Upper lobe of right lung (tissue), 1 donor: ENCODE results near the gene SENP6. TPM values are rescaled to one million over a fixed set of nuclear protein-coding genes. Genes with fewer than 3 reads are reported as not detected.
"Not testable (repeated sequence)": the region's sequence is repeated elsewhere in the genome, so short reads cannot be mapped to it uniquely, and the experiment has no call there.

Source experiments
- ATAC-seq: fragments of 200-7000 bp; cut with Tn5 transposase; one replicate; pipeline ENCODE4 v1.9.1; 2020; ENCODE audit warnings: mild to moderate bottlenecking, moderate library complexity
- DNase-seq: peaks from one replicate; pipeline ENCODE4 v3.0.0-alpha.2; 2020
- H3K27ac ChIP-seq: fragments of 200-600 bp; one replicate; pipeline ENCODE4 v1.8.0; 2022
- H3K27me3 ChIP-seq: fragments of 200-600 bp; one replicate; pipeline ENCODE4 v1.8.0; 2022; ENCODE audit warnings: mild to moderate bottlenecking
- H3K36me3 ChIP-seq: fragments of 200-600 bp; one replicate; pipeline ENCODE4 v1.8.0; 2022
- H3K4me1 ChIP-seq: fragments of 200-600 bp; one replicate; pipeline ENCODE4 v1.8.0; 2022
- H3K4me3 ChIP-seq: fragments of 200-600 bp; one replicate; pipeline ENCODE4 v1.8.0; 2022; ENCODE audit warnings: mild to moderate bottlenecking
- H3K9me3 ChIP-seq: fragments of 200-600 bp; one replicate; pipeline ENCODE4 v1.8.0; 2022
- intact Hi-C: fragments of 100-400 bp; cut with DNase I; formaldehyde crosslinking; loops from one replicate; pipeline ENCODE4 v1.11.0; 2022
- total RNA-seq: library from RNA; stranded (reverse); fragmentation: NEBNext Ultra II Directional; extraction: Animal tissue kit (Norgen Biotek cat#: 25700); gene quantifications from one replicate; pipeline ENCODE4 v1.2.1, GENCODE V29; 2021
- TF ChIP-seq, protein P1 (sequence below): fragments of 200-600 bp; IDR thresholded peaks from one replicate; pipeline ENCODE4 v1.8.0; 2022; ENCODE audit warnings: antibody characterized with exemption
- donor health status: DM: no; HTN: yes; CAD: no; lungs with severe emphysema.

SENP6 gene
- total RNA-seq, 1 donor from 2014 or later, result 81.7 TPM

DNA sequence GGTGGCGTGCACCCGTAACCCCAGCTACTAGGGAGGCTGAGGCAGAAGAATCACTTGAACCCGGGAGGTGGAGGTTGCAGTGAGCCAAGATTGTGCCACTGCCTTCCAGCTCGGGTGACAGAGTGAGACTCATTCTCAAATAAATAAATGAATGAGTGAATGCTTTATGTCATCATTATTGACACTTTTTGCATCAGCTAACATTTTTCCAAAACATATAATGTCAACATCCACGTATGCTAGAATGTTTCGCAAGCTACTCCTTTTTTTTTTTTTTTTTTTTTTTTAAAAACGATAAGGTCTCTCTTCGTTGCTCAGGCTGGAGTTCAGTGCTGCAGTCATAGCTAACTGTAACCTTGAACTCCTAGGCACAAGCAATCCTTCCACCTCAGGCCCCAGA, 72.2 kb downstream of the SENP6 start:
- TF ChIP-seq, protein P1, sequence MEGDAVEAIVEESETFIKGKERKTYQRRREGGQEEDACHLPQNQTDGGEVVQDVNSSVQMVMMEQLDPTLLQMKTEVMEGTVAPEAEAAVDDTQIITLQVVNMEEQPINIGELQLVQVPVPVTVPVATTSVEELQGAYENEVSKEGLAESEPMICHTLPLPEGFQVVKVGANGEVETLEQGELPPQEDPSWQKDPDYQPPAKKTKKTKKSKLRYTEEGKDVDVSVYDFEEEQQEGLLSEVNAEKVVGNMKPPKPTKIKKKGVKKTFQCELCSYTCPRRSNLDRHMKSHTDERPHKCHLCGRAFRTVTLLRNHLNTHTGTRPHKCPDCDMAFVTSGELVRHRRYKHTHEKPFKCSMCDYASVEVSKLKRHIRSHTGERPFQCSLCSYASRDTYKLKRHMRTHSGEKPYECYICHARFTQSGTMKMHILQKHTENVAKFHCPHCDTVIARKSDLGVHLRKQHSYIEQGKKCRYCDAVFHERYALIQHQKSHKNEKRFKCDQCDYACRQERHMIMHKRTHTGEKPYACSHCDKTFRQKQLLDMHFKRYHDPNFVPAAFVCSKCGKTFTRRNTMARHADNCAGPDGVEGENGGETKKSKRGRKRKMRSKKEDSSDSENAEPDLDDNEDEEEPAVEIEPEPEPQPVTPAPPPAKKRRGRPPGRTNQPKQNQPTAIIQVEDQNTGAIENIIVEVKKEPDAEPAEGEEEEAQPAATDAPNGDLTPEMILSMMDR, result no peak
- Histone ChIP-seq H3K27ac (no peak overlapping the region), H3K9me3 (no peaks in the 10 kb centered on the region), H3K27me3 (no peaks in the 10 kb centered on the region), H3K4me3 (no peak overlapping the region), H3K4me1 (no peaks in the 10 kb centered on the region), H3K36me3 (peaks cover 77% of the 10 kb centered on the region)
- intact Hi-C loops, result no loop called here
- ATAC-seq (no peak), DNase-seq (no peak)

DNA sequence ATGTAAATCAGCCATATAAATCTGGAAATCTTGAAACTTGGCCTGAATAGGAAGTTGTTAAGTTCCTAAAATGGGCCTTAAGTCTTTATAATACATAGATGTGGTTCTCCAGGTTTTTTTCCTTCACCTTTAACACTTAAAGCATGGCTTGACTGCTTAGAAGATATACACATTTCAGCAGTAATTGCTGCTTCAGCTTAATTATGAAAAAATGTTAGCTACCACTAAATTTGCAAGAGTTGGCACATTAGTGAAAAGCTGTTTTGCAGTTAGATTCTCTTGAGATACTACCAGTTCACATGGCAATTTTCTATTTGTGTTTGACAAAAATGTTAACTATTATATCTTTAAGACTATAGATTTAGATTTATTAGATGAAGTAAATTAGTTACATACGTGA, 74.7 kb downstream of the SENP6 start:
- H3K36me3 ChIP-seq, result peaks cover 85% of the 10 kb centered on the region
- no peak for ATAC-seq

DNA sequence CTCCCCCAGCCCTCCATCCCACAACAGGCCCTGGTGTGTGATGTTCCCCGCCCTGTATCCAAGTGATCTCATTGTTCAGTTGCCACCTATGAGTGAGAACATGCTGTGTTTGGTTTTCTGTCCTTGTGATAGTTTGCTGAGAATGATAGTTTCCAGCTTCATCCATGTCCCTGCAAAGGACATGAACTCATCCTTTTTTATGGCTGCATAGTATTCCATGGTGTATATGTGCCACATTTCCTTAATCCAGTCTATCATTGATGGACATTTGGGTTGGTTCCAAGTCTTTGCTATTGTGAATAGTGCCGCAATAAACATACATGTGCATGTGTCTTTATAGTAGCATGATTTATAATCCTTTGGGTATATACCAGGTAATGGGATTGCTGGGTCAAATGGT, 80.9 kb downstream of the SENP6 start:
- DNase-seq, H3K27ac ChIP-seq, intact Hi-C loops, H3K4me3 ChIP-seq, ATAC-seq, H3K9me3 ChIP-seq, H3K27me3 ChIP-seq, H3K4me1 ChIP-seq: not testable (repeated sequence)
- peaks cover 58% of the 10 kb centered on the region for H3K36me3 ChIP-seq

More for the DNA sequence above, 74.7 kb downstream of the SENP6 start:
- Histone ChIP-seq H3K4me3 (no peak overlapping the region), H3K27ac (no peak overlapping the region), H3K27me3 (no peaks in the 10 kb centered on the region), H3K4me1 (no peaks in the 10 kb centered on the region), H3K9me3 (no peaks in the 10 kb centered on the region)
- TF ChIP-seq, protein P1, result no peak
- DNase-seq, result no peak
- intact Hi-C loops, result no loop called here

DNA sequence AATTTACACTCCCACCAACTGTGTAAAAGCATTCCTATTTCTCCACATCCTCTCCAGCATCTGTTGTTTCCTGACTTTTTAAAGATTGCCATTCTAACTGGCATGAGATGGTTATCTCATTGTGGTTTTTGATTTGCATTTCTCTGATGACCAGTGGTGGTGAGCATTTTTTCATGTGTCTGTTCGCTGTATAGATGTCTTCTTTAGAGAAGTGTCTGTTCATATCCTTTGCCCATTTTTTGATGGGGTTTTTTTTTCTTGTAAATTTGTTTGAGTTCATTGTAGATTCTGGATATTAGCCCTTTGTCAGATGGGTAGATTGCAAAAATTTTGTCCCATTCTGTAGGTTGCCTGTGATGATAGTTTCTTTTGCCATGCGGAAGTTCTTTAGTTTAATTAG, 81.3 kb downstream of the SENP6 start:
- DNase-seq, H3K27me3 ChIP-seq, H3K9me3 ChIP-seq, H3K4me1 ChIP-seq, intact Hi-C loops, H3K27ac ChIP-seq, H3K4me3 ChIP-seq, ATAC-seq: not testable (repeated sequence)
- peaks cover 58% of the 10 kb centered on the region for H3K36me3 ChIP-seq

DNA sequence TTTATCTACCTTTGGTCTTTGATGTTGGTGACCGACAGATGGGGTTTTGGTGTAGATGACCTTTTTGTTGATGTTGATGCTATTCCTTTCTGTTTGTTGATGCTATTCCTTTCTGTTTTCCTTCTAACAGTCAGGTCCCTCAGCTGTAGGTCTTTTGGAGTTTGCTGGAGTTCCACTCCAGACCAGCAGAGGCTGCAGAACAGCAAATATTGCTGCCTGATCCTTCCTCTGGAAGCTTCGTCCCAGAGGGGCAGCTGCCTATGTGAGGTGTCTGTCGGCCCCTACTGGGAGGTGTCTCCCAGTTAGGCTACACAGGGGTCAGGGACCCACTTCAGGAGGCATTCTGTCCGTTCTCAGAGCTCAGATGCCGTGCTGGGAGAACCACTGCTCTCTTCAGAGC, 85.9 kb downstream of the SENP6 start:
- H3K9me3 ChIP-seq, ATAC-seq, DNase-seq, H3K4me1 ChIP-seq, intact Hi-C loops, H3K4me3 ChIP-seq, H3K27me3 ChIP-seq, H3K27ac ChIP-seq: not testable (repeated sequence)
- peaks cover 28% of the 10 kb centered on the region for H3K36me3 ChIP-seq
- TF ChIP-seq, protein P1, result peak; percentile 13

DNA sequence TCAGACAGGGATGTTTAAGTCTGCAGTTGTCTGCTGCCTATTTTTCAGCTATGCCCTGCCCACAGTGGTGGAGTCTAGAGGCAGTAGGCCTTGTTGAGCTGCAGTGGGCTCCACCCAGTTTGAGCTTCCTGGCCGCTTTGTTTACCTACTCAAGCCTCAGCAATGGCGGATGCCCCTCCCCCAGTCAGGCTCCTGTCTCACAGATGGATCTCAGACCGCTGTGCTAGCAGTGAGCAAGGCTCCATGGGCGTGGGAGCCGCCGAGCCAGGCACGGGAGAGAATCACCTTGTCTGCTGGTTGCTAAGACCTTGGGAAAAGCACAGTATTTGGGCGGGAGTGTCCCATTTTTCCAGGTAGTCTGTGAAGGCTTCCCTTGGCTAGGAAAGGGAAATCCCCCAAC, 86.3 kb downstream of the SENP6 start:
- H3K4me3 ChIP-seq, H3K27ac ChIP-seq, ATAC-seq, H3K4me1 ChIP-seq, H3K9me3 ChIP-seq, H3K27me3 ChIP-seq, intact Hi-C loops, DNase-seq: not testable (repeated sequence)
- H3K36me3 ChIP-seq, result peaks cover 28% of the 10 kb centered on the region

DNA sequence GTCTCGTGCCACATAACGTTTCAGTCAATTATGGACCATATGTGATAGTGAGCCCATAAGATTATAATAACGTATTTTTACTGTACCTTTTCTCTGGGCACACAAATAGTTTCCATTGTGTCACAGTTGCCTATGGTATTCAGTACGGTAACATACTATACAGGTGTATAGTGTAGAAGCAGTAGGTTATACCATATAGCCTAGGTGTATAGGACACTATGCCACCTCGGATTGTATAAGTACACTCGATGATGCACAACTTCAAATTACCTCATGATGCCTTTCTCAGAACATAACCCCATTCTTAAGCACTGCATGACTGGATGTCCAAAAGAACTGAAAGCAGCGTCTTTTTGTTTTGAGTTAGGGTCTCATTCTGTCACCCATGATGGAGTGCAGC, 87.9 kb downstream of the SENP6 start:
- TF ChIP-seq, protein P1, result no peak
- DNase-seq (no peak), ATAC-seq (no peak)
- Histone ChIP-seq H3K36me3 (peaks cover 37% of the 10 kb centered on the region), H3K4me1 (no peaks in the 10 kb centered on the region), H3K9me3 (no peaks in the 10 kb centered on the region), H3K27ac (no peak overlapping the region), H3K27me3 (no peaks in the 10 kb centered on the region), H3K4me3 (no peak overlapping the region)
- intact Hi-C loops, result no loop called here
